CD14-positive monocyte (primary cell): ENCODE measurements around the gene STXBP4. TPM values are rescaled to one million over a fixed set of nuclear protein-coding genes. Genes with fewer than 3 reads are reported as not detected.

ENCODE experiments used
- DNase-seq, 3 donors: peaks; one replicate each; pipeline ENCODE4 v3.0.0-alpha.2; 2011 to 2022
- H2AFZ ChIP-seq: 2 replicates; pipeline ENCODE4 v1.6.0; 2012; ENCODE audit warnings: mild to moderate bottlenecking, low read depth, low read length, inconsistent platforms; ENCODE audit not compliant: insufficient read depth, poor library complexity, severe bottlenecking
- H3K27ac ChIP-seq, 2 donors: 1 replicate in 1 of 2; 2 replicates in 1 of 2; pipeline ENCODE4 v1.5.1; 2012 to 2013; ENCODE audit warnings: low read length in 2 of 2, control low read depth in 1 of 2, inconsistent platforms in 1 of 2, low read depth in 1 of 2, mild to moderate bottlenecking in 1 of 2
- H3K27me3 ChIP-seq, 2 donors: one replicate each; pipeline versions ENCODE4 v1.6.0 to v1.6.1; 2011 to 2013; ENCODE audit warnings: low read length in 2 of 2; ENCODE audit not compliant: control insufficient read depth in 2 of 2, insufficient read depth in 2 of 2
- H3K36me3 ChIP-seq, 2 donors: replicated peaks in 1 of 2; 1 replicate in 1 of 2; 2 replicates in 1 of 2; pipeline versions ENCODE4 v1.5.1 to v1.6.1; 2012 to 2013; ENCODE audit warnings: low read length in 2 of 2, control low read depth in 1 of 2, inconsistent platforms in 1 of 2, mild to moderate bottlenecking in 1 of 2; ENCODE audit not compliant: insufficient read depth in 2 of 2, control insufficient read depth in 1 of 2
- H3K4me1 ChIP-seq, 2 donors: 1 replicate in 1 of 2; 2 replicates in 1 of 2; pipeline versions ENCODE4 v1.5.1 to v1.6.1; 2012 to 2013; ENCODE audit warnings: low read length in 2 of 2, control low read depth in 1 of 2, inconsistent platforms in 1 of 2, mild to moderate bottlenecking in 1 of 2, moderate library complexity in 1 of 2; ENCODE audit not compliant: insufficient read depth in 2 of 2, control insufficient read depth in 1 of 2
- H3K4me2 ChIP-seq: replicated peaks from 2 replicates; pipeline ENCODE3; 2012; ENCODE audit warnings: low read length, moderate library complexity, mild to moderate bottlenecking; ENCODE audit not compliant: poor library complexity, severe bottlenecking; ENCODE audit errors: extremely low read depth
- H3K4me3 ChIP-seq, 3 experiments: fragments of 200-600 bp in 1 of 3; sonication (generic) in 1 of 3; replicated peaks in 1 of 3; 1 replicate in 2 of 3; 2 replicates in 1 of 3; pipeline ENCODE4 v1.5.1; 2011 to 2013; ENCODE audit warnings: low read length in 3 of 3, mild to moderate bottlenecking in 3 of 3, control low read depth in 2 of 3, low read depth in 2 of 3, inconsistent platforms in 1 of 3, moderate library complexity in 1 of 3
- H3K79me2 ChIP-seq: 2 replicates; pipeline ENCODE4 v1.6.0; 2012; ENCODE audit warnings: mild to moderate bottlenecking, control low read depth, inconsistent platforms, low read length, moderate library complexity; ENCODE audit not compliant: insufficient read depth
- H3K9ac ChIP-seq: 2 replicates; pipeline ENCODE4 v1.6.0; 2017; ENCODE audit warnings: low read length, mild to moderate bottlenecking; ENCODE audit not compliant: insufficient read depth, poor library complexity, severe bottlenecking
- H3K9me3 ChIP-seq, 2 donors: replicated peaks in 1 of 2; 1 replicate in 1 of 2; 2 replicates in 1 of 2; pipeline versions ENCODE4 v1.5.1 to v1.6.1; 2012 to 2013; ENCODE audit warnings: low read length in 2 of 2, control low read depth in 1 of 2; ENCODE audit not compliant: control insufficient read depth in 1 of 2, insufficient read depth in 1 of 2
- H4K20me1 ChIP-seq: 2 replicates; pipeline ENCODE4 v1.6.0; 2012; ENCODE audit warnings: mild to moderate bottlenecking, low read length, control low read depth, moderate library complexity; ENCODE audit not compliant: insufficient read depth
- H3K27ac Mint-ChIP-seq, 7 donors: one replicate each; pipeline ENCODE4 v1.8.0; 2020; ENCODE audit warnings: mild to moderate bottlenecking in 7 of 7, mixed read lengths in 7 of 7, moderate library complexity in 6 of 7, inconsistent platforms in 2 of 7
- H3K27me3 Mint-ChIP-seq, 3 donors: one replicate each; pipeline ENCODE4 v1.8.0; 2021 to 2022; ENCODE audit warnings: low read depth in 3 of 3, mild to moderate bottlenecking in 3 of 3, mixed read lengths in 3 of 3, moderate library complexity in 3 of 3, inconsistent platforms in 1 of 3
- H3K36me3 Mint-ChIP-seq, 2 donors: one replicate each; pipeline ENCODE4 v1.8.0; 2020; ENCODE audit warnings: mixed read lengths in 2 of 2, inconsistent platforms in 1 of 2, mild to moderate bottlenecking in 1 of 2
- H3K4me1 Mint-ChIP-seq: one replicate; pipeline ENCODE4 v1.8.0; 2020; ENCODE audit warnings: mild to moderate bottlenecking, mixed read lengths
- H3K4me3 Mint-ChIP-seq, 2 donors: one replicate each; pipeline ENCODE4 v1.8.0; 2020; ENCODE audit warnings: mild to moderate bottlenecking in 2 of 2, mixed read lengths in 2 of 2, moderate library complexity in 1 of 2
- H3K9me3 Mint-ChIP-seq, 7 donors: one replicate each; pipeline ENCODE4 v1.8.0; 2020 to 2022; ENCODE audit warnings: mixed read lengths in 7 of 7, mild to moderate bottlenecking in 6 of 7, moderate library complexity in 6 of 7, inconsistent platforms in 2 of 7
- WGBS: methylation state at CpG from one replicate; pipeline ENCODE4 v1.1.5; 2013; ENCODE audit warnings: missing lambda C conversion rate; ENCODE audit not compliant: insufficient coverage; 5-methylcytosine and 5-hydroxymethylcytosine counted together
- intact Hi-C, 2 donors: fragments of 100-400 bp; cut with micrococcal nuclease; formaldehyde crosslinking; loops; one replicate each; pipeline versions ENCODE4 v1.15.0 to v1.15.1; 2023
- polyA plus RNA-seq, 3 donors: library from polyadenylated mRNA; depleted of rRNA in 1 of 3; unstranded in 2 of 3; stranded (reverse) in 1 of 3; fragments of 300-500 nt in 2 of 3; fragments of >200 nt in 1 of 3; fragmentation: Illumina TruSeq in 2 of 3; gene quantifications; 1 replicate in 2 of 3; 2 replicates in 1 of 3; pipeline ENCODE4 v1.2.3, GENCODE V29; 2012 to 2021
- TF ChIP-seq, protein P1 (sequence below): fragments of 200-600 bp; IDR thresholded peaks from one replicate; pipeline ENCODE4 v1.8.0; 2022; ENCODE audit warnings: antibody characterized with exemption, mild to moderate bottlenecking

Gene STXBP4
- polyA plus RNA-seq, 3 donors = 0.27 to 1.8 (median 0.44) TPM

DNA sequence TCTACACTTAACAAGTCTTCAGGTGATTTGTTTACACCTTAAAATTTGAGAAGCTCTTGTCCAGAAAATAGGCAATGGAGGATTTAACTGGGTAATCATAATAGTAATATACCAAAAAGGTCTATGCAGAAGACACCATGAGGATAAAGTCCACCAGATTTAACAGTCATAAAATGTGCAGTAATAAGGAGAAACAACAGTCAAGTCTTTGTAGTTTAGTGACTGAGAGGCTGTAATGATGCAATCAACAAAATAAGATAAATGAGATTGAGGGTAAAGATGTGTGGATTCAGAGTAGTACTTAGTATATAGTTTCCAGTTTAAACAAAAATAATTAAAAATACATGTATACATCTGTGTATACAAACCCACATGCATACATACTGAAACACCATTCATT, 91.2 kb downstream of the STXBP4 start:
- no peak for DNase-seq
- intact Hi-C loops = no loop called here
- no peaks in the 10 kb centered on the region for H3K4me1 ChIP-seq
- H3K9ac ChIP-seq = no peak overlapping the region
- H3K4me2 ChIP-seq = no peak overlapping the region
- H3K4me3 ChIP-seq = no peak overlapping the region
- H3K4me3 Mint-ChIP-seq = no peak overlapping the region
- no peaks in the 10 kb centered on the region for H3K27me3 Mint-ChIP-seq
- peaks cover 0 to 2% (median 0%) of the 10 kb centered on the region in 7 donors for H3K9me3 Mint-ChIP-seq
- TF ChIP-seq, protein P1, sequence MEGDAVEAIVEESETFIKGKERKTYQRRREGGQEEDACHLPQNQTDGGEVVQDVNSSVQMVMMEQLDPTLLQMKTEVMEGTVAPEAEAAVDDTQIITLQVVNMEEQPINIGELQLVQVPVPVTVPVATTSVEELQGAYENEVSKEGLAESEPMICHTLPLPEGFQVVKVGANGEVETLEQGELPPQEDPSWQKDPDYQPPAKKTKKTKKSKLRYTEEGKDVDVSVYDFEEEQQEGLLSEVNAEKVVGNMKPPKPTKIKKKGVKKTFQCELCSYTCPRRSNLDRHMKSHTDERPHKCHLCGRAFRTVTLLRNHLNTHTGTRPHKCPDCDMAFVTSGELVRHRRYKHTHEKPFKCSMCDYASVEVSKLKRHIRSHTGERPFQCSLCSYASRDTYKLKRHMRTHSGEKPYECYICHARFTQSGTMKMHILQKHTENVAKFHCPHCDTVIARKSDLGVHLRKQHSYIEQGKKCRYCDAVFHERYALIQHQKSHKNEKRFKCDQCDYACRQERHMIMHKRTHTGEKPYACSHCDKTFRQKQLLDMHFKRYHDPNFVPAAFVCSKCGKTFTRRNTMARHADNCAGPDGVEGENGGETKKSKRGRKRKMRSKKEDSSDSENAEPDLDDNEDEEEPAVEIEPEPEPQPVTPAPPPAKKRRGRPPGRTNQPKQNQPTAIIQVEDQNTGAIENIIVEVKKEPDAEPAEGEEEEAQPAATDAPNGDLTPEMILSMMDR = no peak
- H3K9me3 ChIP-seq = no peaks in the 10 kb centered on the region
- no peak overlapping the region for H3K27ac ChIP-seq
- H3K4me1 Mint-ChIP-seq = no peaks in the 10 kb centered on the region
- no peaks in the 10 kb centered on the region for H4K20me1 ChIP-seq
- H3K36me3 Mint-ChIP-seq = no peaks in the 10 kb centered on the region
- H3K79me2 ChIP-seq = no peaks in the 10 kb centered on the region
- H3K27ac Mint-ChIP-seq = no peak overlapping the region
- H3K27me3 ChIP-seq = no peaks in the 10 kb centered on the region
- no peak overlapping the region for H2AFZ ChIP-seq
- H3K36me3 ChIP-seq = no peaks in the 10 kb centered on the region

DNA sequence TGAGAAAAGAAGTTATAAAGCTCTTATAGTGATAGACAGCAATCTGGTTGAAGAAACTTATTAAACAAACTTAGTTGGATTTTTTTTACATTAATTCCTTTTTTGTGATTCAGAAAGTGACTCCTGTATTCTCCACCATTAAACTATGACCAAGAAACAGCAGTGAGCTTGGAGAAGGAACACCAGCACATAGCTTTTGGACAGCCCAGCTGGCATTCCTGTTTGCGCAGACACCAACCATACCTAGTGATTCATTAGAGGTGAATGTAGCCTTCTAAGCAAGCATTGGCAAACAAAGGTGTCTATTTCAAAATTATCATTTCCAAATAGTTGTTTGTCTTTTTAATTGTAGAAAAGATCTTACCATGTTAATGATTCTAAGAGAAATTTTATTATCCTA, 94.4 kb downstream of the STXBP4 start:
- no peaks in the 10 kb centered on the region for H3K36me3 Mint-ChIP-seq
- H3K9me3 Mint-ChIP-seq = peaks cover 0 to 2% (median 0%) of the 10 kb centered on the region in 7 donors
- no peak overlapping the region for H3K4me3 ChIP-seq
- H3K27ac ChIP-seq = no peak overlapping the region
- H3K27me3 Mint-ChIP-seq = no peaks in the 10 kb centered on the region
- no peak overlapping the region for H2AFZ ChIP-seq
- intact Hi-C loops = no loop called here
- H3K27ac Mint-ChIP-seq = no peak overlapping the region
- no peaks in the 10 kb centered on the region for H3K4me1 Mint-ChIP-seq
- H3K4me3 Mint-ChIP-seq = no peak overlapping the region
- no peaks in the 10 kb centered on the region for H3K36me3 ChIP-seq
- no peaks in the 10 kb centered on the region for H3K4me1 ChIP-seq
- no peak for DNase-seq
- no peaks in the 10 kb centered on the region for H3K27me3 ChIP-seq
- TF ChIP-seq, protein P1 = no peak
- no peaks in the 10 kb centered on the region for H4K20me1 ChIP-seq
- H3K4me2 ChIP-seq = no peak overlapping the region
- H3K9me3 ChIP-seq = no peaks in the 10 kb centered on the region
- no peaks in the 10 kb centered on the region for H3K79me2 ChIP-seq
- no CpG with 5 or more reads among the region's 1 CpG for WGBS
- H3K9ac ChIP-seq = no peak overlapping the region
